SU-DHL-6 (cell line): ENCODE results near the gene GATAD2B.
A peak's percentile ranks its signal among the peaks of the same experiment; 100 is the strongest.

Experiments used
- H2AFZ ChIP-seq: fragments of 200-600 bp; sonication (generic); 2 replicates; pipeline ENCODE4 v1.6.1; 2014; ENCODE audit warnings: low read depth, mild to moderate bottlenecking, moderate library complexity, mixed read lengths, antibody characterized with exemption, low read length; ENCODE audit not compliant: severe bottlenecking
- H3F3A ChIP-seq: fragments of 200-600 bp; shearing (Covaris generic); 2 replicates; pipeline ENCODE4 v1.6.0; 2016; ENCODE audit warnings: antibody characterized with exemption, mild to moderate bottlenecking; ENCODE audit not compliant: insufficient read depth
- H3K27ac ChIP-seq: fragments of 200-600 bp; sonication (generic); 2 replicates; pipeline ENCODE4 v1.5.1; 2016; ENCODE audit warnings: low read depth, mild to moderate bottlenecking, low read length, moderate library complexity, mixed read lengths
- H3K27me3 ChIP-seq: fragments of 200-600 bp; sonication (generic), shearing (Covaris generic); 2 replicates; pipeline ENCODE4 v1.6.0; 2014; ENCODE audit warnings: mild to moderate bottlenecking, low read length
- H3K36me3 ChIP-seq: fragments of 200-600 bp; sonication (generic); 2 replicates; pipeline ENCODE4 v1.6.1; 2014; ENCODE audit warnings: mild to moderate bottlenecking, low read length, mixed read lengths
- H3K4me2 ChIP-seq: fragments of 300-600, 200-600 bp; shearing (Covaris generic), sonication (generic); 2 replicates; pipeline ENCODE4 v1.6.0; 2014; ENCODE audit warnings: low read length, low read depth, mild to moderate bottlenecking; ENCODE audit not compliant: poor library complexity, severe bottlenecking
- H3K4me3 ChIP-seq: fragments of 200-600 bp; sonication (generic); 2 replicates; pipeline ENCODE4 v1.5.1; 2014; ENCODE audit warnings: antibody characterized with exemption, low read length, mild to moderate bottlenecking, mixed read lengths; ENCODE audit not compliant: insufficient read depth, poor library complexity, severe bottlenecking
- H3K79me2 ChIP-seq: fragments of 200-600 bp; sonication (generic); 2 replicates; pipeline ENCODE4 v1.6.1; 2014; ENCODE audit warnings: mild to moderate bottlenecking, low read length, moderate library complexity; ENCODE audit not compliant: insufficient read depth
- H3K9ac ChIP-seq: fragments of 200-600 bp; sonication (generic); 2 replicates; pipeline ENCODE4 v1.7.0; 2014; ENCODE audit warnings: mild to moderate bottlenecking, low read length
- H3K9me2 ChIP-seq: fragments of 200-600 bp; sonication (generic); replicated peaks from 2 replicates; pipeline ENCODE4 v1.6.1; 2014; ENCODE audit warnings: low read length; ENCODE audit not compliant: insufficient read depth
- H3K9me3 ChIP-seq: fragments of 200-600 bp; sonication (generic); 2 replicates; pipeline ENCODE4 v1.6.1; 2014; ENCODE audit warnings: low read length, mixed read lengths; ENCODE audit not compliant: insufficient read depth
- H4K20me1 ChIP-seq: fragments of 200-600 bp; sonication (generic); 2 replicates; pipeline ENCODE4 v1.6.1; 2014; ENCODE audit warnings: low read depth, mild to moderate bottlenecking, antibody characterized with exemption, low read length, moderate library complexity, mixed read lengths
- EZH2phosphoT487 ChIP-seq: fragments of 200-600 bp; sonication (generic), shearing (Covaris generic); conservative IDR thresholded peaks from 2 replicates; pipeline ENCODE4 v1.6.1; 2018; ENCODE audit warnings: mild to moderate bottlenecking, antibody characterized with exemption, low read length, moderate library complexity, mixed read lengths
- TF ChIP-seq, protein P1 (sequence below): fragments of 200-600 bp; sonication (generic); IDR thresholded peaks from one replicate; pipeline ENCODE4 v1.5.1; 2017; ENCODE audit warnings: antibody characterized with exemption, mild to moderate bottlenecking, low read length, moderate library complexity; ENCODE audit not compliant: insufficient read depth, poor library complexity, severe bottlenecking

The GATAD2B gene

DNA sequence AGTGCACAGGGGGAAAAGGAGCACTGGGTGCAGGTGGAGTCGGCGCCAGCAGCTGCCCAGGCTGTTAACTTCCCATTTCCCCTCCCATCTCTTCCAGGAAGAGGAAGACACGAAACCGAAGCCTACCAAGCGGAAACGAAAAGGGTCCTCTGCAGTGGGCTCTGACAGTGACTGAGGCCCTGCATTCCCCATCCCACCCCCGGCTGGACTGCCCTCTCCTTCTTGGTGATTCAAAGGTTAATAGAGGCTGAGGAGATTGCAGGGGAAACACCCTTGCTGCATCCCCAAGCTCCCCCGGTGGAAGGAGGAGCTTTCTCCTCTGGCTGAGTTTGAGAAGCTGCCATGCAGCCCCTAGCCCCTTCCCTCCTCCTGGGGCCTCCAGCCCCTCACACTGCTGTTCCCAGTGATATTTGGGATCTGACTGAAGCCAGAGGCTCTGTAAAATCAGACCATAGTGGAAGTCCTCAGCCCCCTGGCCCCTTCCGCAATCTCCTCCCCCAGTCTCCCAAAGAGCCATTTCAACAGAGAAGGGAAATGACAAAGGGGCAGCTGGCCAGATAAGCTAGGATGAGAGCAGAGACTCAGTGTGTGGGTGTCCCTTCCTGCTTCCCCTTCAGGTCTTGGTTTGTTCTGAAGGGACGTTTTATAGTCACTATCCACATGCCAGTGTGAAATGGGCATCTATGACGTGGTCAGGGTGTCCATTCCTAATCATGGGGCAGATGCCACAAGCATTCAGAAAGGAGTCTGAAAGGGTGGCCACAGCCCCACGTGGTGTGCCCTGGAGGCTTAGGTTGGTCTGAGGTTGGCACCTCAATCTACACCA lies 149.5 kb downstream of the GATAD2B start:
- H4K20me1 ChIP-seq: no peaks in the 10 kb centered on the region
- H3K9ac ChIP-seq: no peak overlapping the region
- no peak overlapping the region for H3K4me2 ChIP-seq
- H3K27me3 ChIP-seq: no peaks in the 10 kb centered on the region
- H3K36me3 ChIP-seq: no peaks in the 10 kb centered on the region
- TF ChIP-seq EZH2phosphoT487: no peak
- H3K27ac ChIP-seq: no peak overlapping the region
- H3F3A ChIP-seq: peaks cover 4% of the 10 kb centered on the region; the same call in 1 of the 2 replicates
- no peak overlapping the region for H3K4me3 ChIP-seq
- H2AFZ ChIP-seq: no peak overlapping the region
- no peaks in the 10 kb centered on the region for H3K9me3 ChIP-seq
- H3K9me2 ChIP-seq: no peaks in the 10 kb centered on the region
- H3K79me2 ChIP-seq: no peaks in the 10 kb centered on the region

DNA sequence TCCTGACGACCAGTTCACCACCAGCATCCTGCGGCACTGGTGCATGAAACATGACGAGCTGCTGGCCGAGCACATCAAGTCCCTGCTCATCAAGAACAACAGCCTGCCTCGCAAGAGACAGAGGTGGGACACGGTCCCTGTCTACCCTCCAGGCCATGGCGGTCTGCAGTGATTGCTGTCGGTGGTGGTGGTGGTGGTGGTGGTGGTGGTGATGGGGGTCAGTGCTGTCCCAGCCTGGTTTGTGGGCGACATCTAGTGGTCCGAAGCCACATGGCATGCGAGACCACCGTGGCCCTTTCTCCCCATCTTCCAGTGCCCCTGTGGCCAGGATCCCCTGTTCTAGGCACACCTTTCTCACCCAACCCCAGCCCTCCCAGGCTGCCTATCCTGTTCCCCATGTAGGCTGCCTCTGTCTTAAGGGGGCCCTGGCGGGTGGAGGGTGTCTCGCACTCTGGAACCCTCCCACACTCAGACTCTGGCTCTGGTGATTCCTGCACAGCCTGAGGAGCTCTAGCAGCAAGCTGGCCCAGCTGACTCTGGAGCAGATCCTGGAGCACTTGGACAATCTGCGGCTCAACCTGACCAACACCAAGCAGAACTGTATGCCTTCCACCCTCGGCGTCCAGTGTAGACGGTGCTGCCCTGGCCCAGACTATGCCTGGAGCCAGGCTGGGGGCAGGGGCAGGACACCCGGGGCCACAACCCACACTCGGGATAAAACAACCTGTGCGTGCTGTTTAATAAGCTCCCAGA lies 150.8 kb downstream of the GATAD2B start:
- TF ChIP-seq, protein P1, sequence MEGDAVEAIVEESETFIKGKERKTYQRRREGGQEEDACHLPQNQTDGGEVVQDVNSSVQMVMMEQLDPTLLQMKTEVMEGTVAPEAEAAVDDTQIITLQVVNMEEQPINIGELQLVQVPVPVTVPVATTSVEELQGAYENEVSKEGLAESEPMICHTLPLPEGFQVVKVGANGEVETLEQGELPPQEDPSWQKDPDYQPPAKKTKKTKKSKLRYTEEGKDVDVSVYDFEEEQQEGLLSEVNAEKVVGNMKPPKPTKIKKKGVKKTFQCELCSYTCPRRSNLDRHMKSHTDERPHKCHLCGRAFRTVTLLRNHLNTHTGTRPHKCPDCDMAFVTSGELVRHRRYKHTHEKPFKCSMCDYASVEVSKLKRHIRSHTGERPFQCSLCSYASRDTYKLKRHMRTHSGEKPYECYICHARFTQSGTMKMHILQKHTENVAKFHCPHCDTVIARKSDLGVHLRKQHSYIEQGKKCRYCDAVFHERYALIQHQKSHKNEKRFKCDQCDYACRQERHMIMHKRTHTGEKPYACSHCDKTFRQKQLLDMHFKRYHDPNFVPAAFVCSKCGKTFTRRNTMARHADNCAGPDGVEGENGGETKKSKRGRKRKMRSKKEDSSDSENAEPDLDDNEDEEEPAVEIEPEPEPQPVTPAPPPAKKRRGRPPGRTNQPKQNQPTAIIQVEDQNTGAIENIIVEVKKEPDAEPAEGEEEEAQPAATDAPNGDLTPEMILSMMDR: peak; percentile 36
- TF ChIP-seq EZH2phosphoT487: no peak
- no peaks in the 10 kb centered on the region for H3K36me3 ChIP-seq
- H3K9me2 ChIP-seq: no peaks in the 10 kb centered on the region
- H3K79me2 ChIP-seq: no peaks in the 10 kb centered on the region
- H3K4me2 ChIP-seq: no peak overlapping the region
- H3K4me3 ChIP-seq: no peak overlapping the region
- no peak overlapping the region for H3K9ac ChIP-seq
- peaks cover 4% of the 10 kb centered on the region; the same call in 1 of the 2 replicates for H3F3A ChIP-seq
- no peaks in the 10 kb centered on the region for H3K9me3 ChIP-seq
- H2AFZ ChIP-seq: no peak overlapping the region
- H3K27ac ChIP-seq: no peak overlapping the region
- H4K20me1 ChIP-seq: no peaks in the 10 kb centered on the region
- H3K27me3 ChIP-seq: no peaks in the 10 kb centered on the region

DNA sequence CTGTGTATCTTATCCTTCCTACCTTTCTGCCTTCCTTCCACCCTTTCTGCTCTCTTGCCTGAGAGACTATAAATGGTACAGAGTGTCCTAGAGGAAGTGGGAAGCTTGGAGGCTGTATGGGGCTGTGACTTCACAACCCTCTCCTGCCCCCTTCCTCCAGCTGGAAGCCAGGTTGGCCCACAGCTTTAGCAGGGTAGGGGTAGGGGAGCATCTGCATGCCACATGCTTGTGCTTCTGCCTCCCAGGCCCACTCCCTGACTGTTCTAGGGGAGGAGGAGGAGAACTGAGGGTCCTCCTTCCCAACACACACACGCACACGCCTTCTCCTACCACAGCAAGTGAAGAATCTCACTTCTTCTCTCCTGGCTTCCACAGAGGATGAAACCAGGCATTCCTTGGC lies 151.5 kb downstream of the GATAD2B start:
- Histone ChIP-seq H3K9me2 (no peaks in the 10 kb centered on the region), H3K27ac (no peak overlapping the region), H3K4me2 (no peak overlapping the region), H4K20me1 (no peaks in the 10 kb centered on the region), H3K27me3 (no peaks in the 10 kb centered on the region), H3K4me3 (no peak overlapping the region), H3F3A (peaks cover 4% of the 10 kb centered on the region; the same call in 1 of the 2 replicates), H3K79me2 (no peaks in the 10 kb centered on the region), H3K9ac (no peak overlapping the region), H3K36me3 (no peaks in the 10 kb centered on the region), H3K9me3 (no peaks in the 10 kb centered on the region), H2AFZ (no peak overlapping the region)
- TF ChIP-seq, protein P1: no peak
- no peak for TF ChIP-seq EZH2phosphoT487
